Measurements from ENCODE around the gene ADORA1. TPM values are rescaled to one million over a fixed set of nuclear protein-coding genes. Genes with fewer than 3 reads are reported as not detected.

Gene ADORA1
- total and polyA plus RNA-seq, 2 of the 13 experiments (the other 11 are each of a cell fraction or from before 2014, with no cell fraction given): 0.11 TPM; not detected in 1

GRCh38 chr1:203148579-203148978, 21.1 kb downstream of the ADORA1 start (continued):
- TF ChIP-seq AHDC1 (CRISPR knock-in tag; IDR thresholded peaks at IDR 0.05; ENCODE audit: borderline replicate concordance) (no peak), STAG1 (CRISPR knock-in tag; IDR thresholded peaks at IDR 0.05) (no peak), THYN1 (CRISPR knock-in tag; IDR thresholded peaks at IDR 0.05; ENCODE audit: borderline replicate concordance, low read depth) (no peak), ZNF18 (CRISPR knock-in tag; IDR thresholded peaks at IDR 0.05; ENCODE audit: insufficient replicate concordance) (no peak), TEF (CRISPR knock-in tag; IDR thresholded peaks at IDR 0.05) (no peak), ZNF234 (CRISPR knock-in tag; conservative IDR thresholded peaks at IDR 0.05) (no peak), SOX6 (IDR thresholded peaks at IDR 0.05) (no peak), SOX6 (CRISPR knock-in tag; IDR thresholded peaks at IDR 0.05) (no peak), BRF2 (CRISPR knock-in tag; IDR thresholded peaks at IDR 0.05) (no peak), IKZF4 (CRISPR knock-in tag; IDR thresholded peaks at IDR 0.05; ENCODE audit: borderline replicate concordance, low read depth, not compliant biosample characterization) (no peak)

Measured in HepG2 (cell line).